Osteocyte (in vitro differentiated cells): ENCODE results near the gene VSTM1. TPM values are rescaled to one million over a fixed set of nuclear protein-coding genes. Genes with fewer than 3 reads are reported as not detected.

Source experiments
- DNase-seq: peaks from one replicate; pipeline ENCODE4 v3.0.0; 2021; ENCODE audit warnings: mixed read lengths; ENCODE audit not compliant: unreplicated experiment; ENCODE audit errors: extremely low spot score
- H3K27ac Mint-ChIP-seq: one replicate; pipeline ENCODE4 v1.8.0; 2021; ENCODE audit warnings: mild to moderate bottlenecking, mixed read lengths; ENCODE audit not compliant: unreplicated experiment
- H3K27me3 Mint-ChIP-seq: one replicate; pipeline ENCODE4 v1.8.0; 2021; ENCODE audit warnings: mixed read lengths; ENCODE audit not compliant: unreplicated experiment
- H3K36me3 Mint-ChIP-seq: one replicate; pipeline ENCODE4 v1.8.0; 2021; ENCODE audit warnings: mixed read lengths; ENCODE audit not compliant: unreplicated experiment
- H3K4me1 Mint-ChIP-seq: one replicate; pipeline ENCODE4 v1.8.0; 2021; ENCODE audit warnings: mixed read lengths; ENCODE audit not compliant: unreplicated experiment
- H3K4me3 Mint-ChIP-seq: one replicate; pipeline ENCODE4 v1.8.0; 2021; ENCODE audit warnings: mild to moderate bottlenecking, moderate library complexity, mixed read lengths; ENCODE audit not compliant: unreplicated experiment
- H3K9me3 Mint-ChIP-seq: one replicate; pipeline ENCODE4 v1.8.0; 2021; ENCODE audit warnings: mixed read lengths; ENCODE audit not compliant: unreplicated experiment
- total RNA-seq: library from RNA; stranded (reverse); gene quantifications from 2 replicates; pipeline ENCODE4 v1.2.1, GENCODE V29; 2021
- TF ChIP-seq, protein P1 (sequence below): fragments of 200-600 bp; sonication (generic); IDR thresholded peaks from 2 replicates; pipeline ENCODE4 v1.5.0; 2021; ENCODE audit warnings: antibody characterized with exemption, mild to moderate bottlenecking, moderate library complexity

Gene VSTM1
- total RNA-seq, 1 donor from 2014 or later: not detected

DNA sequence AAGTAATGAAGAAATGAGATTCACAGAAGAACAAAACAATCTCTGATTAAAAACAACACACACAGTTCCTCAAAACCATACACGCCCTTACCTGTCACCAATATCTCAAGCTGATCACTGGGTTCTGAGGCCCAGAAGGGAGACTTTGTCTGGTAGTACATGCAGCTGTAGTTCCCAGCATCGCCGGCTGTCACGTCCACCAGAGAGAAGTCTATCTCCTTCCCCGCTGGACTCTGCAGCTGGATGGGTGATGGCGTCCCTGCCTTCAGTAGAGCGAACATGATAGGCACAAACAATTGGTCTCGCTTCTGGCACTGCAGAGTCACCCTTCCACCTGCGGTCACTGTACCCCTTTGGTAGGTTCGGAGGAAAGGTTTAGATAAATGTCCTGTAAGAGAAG, 10.1 kb upstream of the VSTM1 start:
- Mint-ChIP-seq H3K4me3 (no peak overlapping the region), H3K27me3 (no peaks in the 10 kb centered on the region), H3K4me1 (no peaks in the 10 kb centered on the region), H3K27ac (no peak overlapping the region), H3K9me3 (peaks cover 15% of the 10 kb centered on the region), H3K36me3 (no peaks in the 10 kb centered on the region)
- TF ChIP-seq, protein P1, sequence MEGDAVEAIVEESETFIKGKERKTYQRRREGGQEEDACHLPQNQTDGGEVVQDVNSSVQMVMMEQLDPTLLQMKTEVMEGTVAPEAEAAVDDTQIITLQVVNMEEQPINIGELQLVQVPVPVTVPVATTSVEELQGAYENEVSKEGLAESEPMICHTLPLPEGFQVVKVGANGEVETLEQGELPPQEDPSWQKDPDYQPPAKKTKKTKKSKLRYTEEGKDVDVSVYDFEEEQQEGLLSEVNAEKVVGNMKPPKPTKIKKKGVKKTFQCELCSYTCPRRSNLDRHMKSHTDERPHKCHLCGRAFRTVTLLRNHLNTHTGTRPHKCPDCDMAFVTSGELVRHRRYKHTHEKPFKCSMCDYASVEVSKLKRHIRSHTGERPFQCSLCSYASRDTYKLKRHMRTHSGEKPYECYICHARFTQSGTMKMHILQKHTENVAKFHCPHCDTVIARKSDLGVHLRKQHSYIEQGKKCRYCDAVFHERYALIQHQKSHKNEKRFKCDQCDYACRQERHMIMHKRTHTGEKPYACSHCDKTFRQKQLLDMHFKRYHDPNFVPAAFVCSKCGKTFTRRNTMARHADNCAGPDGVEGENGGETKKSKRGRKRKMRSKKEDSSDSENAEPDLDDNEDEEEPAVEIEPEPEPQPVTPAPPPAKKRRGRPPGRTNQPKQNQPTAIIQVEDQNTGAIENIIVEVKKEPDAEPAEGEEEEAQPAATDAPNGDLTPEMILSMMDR: no peak
- DNase-seq: no peak

DNA sequence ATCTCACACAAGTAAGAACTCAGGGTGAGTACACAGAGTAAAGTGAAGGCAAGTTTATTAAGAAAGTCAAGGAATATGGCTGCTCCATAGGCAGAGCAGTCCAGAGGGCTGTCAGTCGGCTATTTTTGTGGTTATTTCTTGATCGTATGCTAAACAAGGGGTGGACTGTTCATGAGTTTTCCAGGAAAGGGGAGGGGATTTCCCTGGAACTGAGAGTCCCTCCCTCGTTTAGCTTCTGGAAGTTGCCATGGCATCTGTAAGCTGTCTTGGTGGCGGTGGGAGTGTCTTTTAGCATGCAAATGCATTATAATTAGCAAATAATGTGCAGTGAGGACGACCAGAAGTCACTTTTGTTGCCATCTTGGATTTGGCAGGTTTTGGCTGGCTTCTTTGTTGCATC, 5.8 kb upstream of the VSTM1 start:
- Mint-ChIP-seq H3K27me3 (no peaks in the 10 kb centered on the region), H3K36me3 (no peaks in the 10 kb centered on the region), H3K9me3 (peaks cover 20% of the 10 kb centered on the region), H3K4me1 (no peaks in the 10 kb centered on the region), H3K27ac (no peak overlapping the region), H3K4me3 (no peak overlapping the region)
- DNase-seq: no peak
- TF ChIP-seq, protein P1: no peak

DNA sequence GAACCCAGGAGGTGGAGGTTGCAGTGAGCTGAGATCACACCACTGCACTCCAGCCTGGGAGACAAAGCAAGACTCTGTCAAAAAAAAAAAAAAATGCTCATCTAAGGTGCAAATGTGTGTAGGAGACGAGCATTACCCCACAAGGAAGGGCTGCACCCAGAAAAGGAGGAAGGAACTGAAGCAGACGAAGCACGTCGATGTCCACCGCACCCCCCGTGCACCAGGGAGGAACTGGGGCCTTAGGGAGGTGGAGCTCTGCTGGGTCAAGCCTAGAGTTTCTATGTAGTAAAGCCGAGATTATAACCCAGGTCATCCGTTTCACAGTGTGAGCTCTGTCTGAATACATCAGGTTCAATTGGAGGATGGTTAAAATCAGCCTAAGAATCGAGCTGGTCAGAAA, 1.1 kb downstream of the VSTM1 start:
- DNase-seq: no peak
- H3K9me3 Mint-ChIP-seq: peaks cover 8% of the 10 kb centered on the region
- no peaks in the 10 kb centered on the region for H3K36me3 Mint-ChIP-seq
- H3K27ac Mint-ChIP-seq: no peak overlapping the region
- TF ChIP-seq, protein P1: no peak
- H3K27me3 Mint-ChIP-seq: no peaks in the 10 kb centered on the region
- H3K4me1 Mint-ChIP-seq: no peaks in the 10 kb centered on the region
- H3K4me3 Mint-ChIP-seq: no peak overlapping the region

DNA sequence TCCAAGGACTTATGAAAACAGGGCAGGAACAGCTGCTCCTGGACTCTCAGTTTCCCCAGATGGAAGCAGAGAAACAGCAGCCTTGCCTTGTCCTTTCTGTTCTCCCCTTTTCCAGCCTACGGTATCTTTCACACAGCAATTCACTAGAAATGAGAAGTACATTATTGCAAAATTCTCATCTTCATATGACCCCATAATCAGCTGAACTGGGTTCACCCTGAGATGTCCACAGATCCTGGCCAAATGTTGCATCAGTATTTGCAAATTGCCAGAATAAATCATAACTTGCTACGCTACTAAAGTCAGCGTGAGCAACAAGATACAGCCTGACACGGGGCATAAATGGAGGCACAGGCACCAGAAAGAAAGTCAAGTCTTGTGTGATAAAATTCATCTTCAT, 16.1 kb downstream of the VSTM1 start:
- TF ChIP-seq, protein P1: no peak
- Mint-ChIP-seq H3K4me3 (no peak overlapping the region), H3K36me3 (no peaks in the 10 kb centered on the region), H3K27me3 (no peaks in the 10 kb centered on the region), H3K27ac (no peak overlapping the region), H3K9me3 (peaks cover 3% of the 10 kb centered on the region), H3K4me1 (no peaks in the 10 kb centered on the region)
- DNase-seq: no peak

DNA sequence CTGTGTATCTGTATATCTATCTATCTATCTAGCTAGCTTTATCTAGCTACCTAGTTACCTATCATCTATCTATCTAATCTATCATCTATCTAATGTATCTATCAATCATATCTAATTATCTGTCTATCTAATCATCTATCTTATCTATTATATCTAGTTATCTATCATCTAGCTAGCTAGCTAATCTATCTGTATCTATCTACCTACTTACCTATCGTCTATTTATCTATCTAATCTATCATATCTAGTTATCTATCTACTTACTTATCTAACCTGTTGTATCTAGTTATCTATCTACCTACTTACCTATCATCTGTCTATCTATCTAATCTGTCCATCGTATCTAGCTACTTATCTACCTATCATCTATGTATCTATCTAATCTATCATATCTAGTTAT, 17.9 kb downstream of the VSTM1 start:
- no peak overlapping the region for H3K4me3 Mint-ChIP-seq
- no peaks in the 10 kb centered on the region for H3K9me3 Mint-ChIP-seq
- no peaks in the 10 kb centered on the region for H3K27me3 Mint-ChIP-seq
- H3K36me3 Mint-ChIP-seq: no peaks in the 10 kb centered on the region
- no peak for DNase-seq
- TF ChIP-seq, protein P1: no peak
- H3K27ac Mint-ChIP-seq: no peak overlapping the region
- H3K4me1 Mint-ChIP-seq: no peaks in the 10 kb centered on the region
